HepG2 (cell line): ENCODE data around the gene CARD8. TPM values are rescaled to one million over a fixed set of nuclear protein-coding genes. Genes with fewer than 3 reads are reported as not detected.

Experiments
- BHLHE40 ChIP-seq: IDR thresholded peaks from 2 replicates; pipeline ENCODE4 v1.6.1; 2011; ENCODE audit warnings: low read length, improper control_type of control experiment
- HDAC1 ChIP-seq: sonication (generic); formaldehyde crosslinking; IDR thresholded peaks from 2 replicates; pipeline ENCODE4 v1.5.1; 2020; ENCODE audit warnings: mild to moderate bottlenecking, missing genetic modification reagents
- MAFK ChIP-seq, 2 experiments: IDR thresholded peaks in 1 of 2; conservative IDR thresholded peaks in 1 of 2; 2 replicates each; pipeline ENCODE4 v1.6.1; 2011; ENCODE audit warnings: improper control_type of control experiment in 2 of 2, low read length in 2 of 2
- SNRNP70 ChIP-seq: fragments of 200-400 bp; formaldehyde crosslinking; IDR thresholded peaks from 2 replicates; pipeline ENCODE4 v1.6.1; 2017; ENCODE audit warnings: mild to moderate bottlenecking, low read depth, low read length, moderate library complexity
- TBX2 ChIP-seq: sonication (generic); formaldehyde crosslinking; IDR thresholded peaks from 2 replicates; pipeline ENCODE4 v1.5.0; 2020; ENCODE audit warnings: missing genetic modification reagents, mild to moderate bottlenecking, borderline replicate concordance
- TFE3 ChIP-seq: IDR thresholded peaks from 2 replicates; pipeline ENCODE4 v1.6.1; 2016
- ZGPAT ChIP-seq: IDR thresholded peaks from 2 replicates; pipeline ENCODE4 v1.6.1; 2016; ENCODE audit warnings: mild to moderate bottlenecking
- ZNF383 ChIP-seq: sonication (generic); formaldehyde crosslinking; IDR thresholded peaks from 2 replicates; pipeline ENCODE4 v1.4.0; 2020; ENCODE audit warnings: missing genetic modification reagents, mild to moderate bottlenecking, borderline replicate concordance
- ZNF574 ChIP-seq: sonication (generic); formaldehyde crosslinking; IDR thresholded peaks from 2 replicates; pipeline ENCODE4 v1.4.0; 2020; ENCODE audit warnings: missing genetic modification reagents
- ZNF576 ChIP-seq: sonication (generic); formaldehyde crosslinking; IDR thresholded peaks from 2 replicates; pipeline ENCODE4 v1.4.0; 2020; ENCODE audit warnings: mild to moderate bottlenecking, missing genetic modification reagents
- polyA plus RNA-seq, 8 experiments: library from polyadenylated mRNA; depleted of rRNA in 3 of 8; stranded (reverse) in 7 of 8; unstranded in 1 of 8; fragments of >200 nt; fragmentation: Illumina TruSeq in 4 of 8; extraction: Trizol in 4 of 8; gene quantifications; 2 replicates each; pipeline versions ENCODE4 v1.2.1 to v1.2.3, GENCODE V29; 2011 to 2016; ENCODE audit warnings: low read depth in 4 of 8, missing spikeins in 1 of 8, mixed read lengths in 1 of 8; ENCODE audit not compliant: insufficient read depth in 1 of 8
- total RNA-seq, 5 experiments: library from RNA; depleted of rRNA; stranded (reverse); fragments of >200 nt; fragmentation: Illumina TruSeq; extraction: Trizol; gene quantifications; 2 replicates each; pipeline ENCODE4 v1.2.3, GENCODE V29; 2016; ENCODE audit warnings: low read depth in 1 of 5
- TF ChIP-seq, protein P1 (sequence below): sonication (generic); formaldehyde crosslinking; conservative IDR thresholded peaks from 2 replicates; pipeline ENCODE4 v1.8.1; 2023; ENCODE audit warnings: missing genetic modification reagents
- TF ChIP-seq, protein P2 (sequence below): IDR thresholded peaks from 2 replicates; pipeline ENCODE4 v1.4.0; 2020; ENCODE audit warnings: mild to moderate bottlenecking, missing genetic modification reagents
- TF ChIP-seq, protein P3 (sequence below): sonication (generic); formaldehyde crosslinking; IDR thresholded peaks from 2 replicates; pipeline ENCODE4 v1.4.0; 2020; ENCODE audit warnings: mild to moderate bottlenecking, missing genetic modification reagents

The CARD8 gene
- total and polyA plus RNA-seq, 2 of the 13 experiments (the other 11 are each of a cell fraction or from before 2014, with no cell fraction given), result 15.0 to 19.2 TPM

GRCh38 chr19:48295458-48295857 is 39.7 kb upstream of the CARD8 start (continued):
- TF ChIP-seq, protein P1, sequence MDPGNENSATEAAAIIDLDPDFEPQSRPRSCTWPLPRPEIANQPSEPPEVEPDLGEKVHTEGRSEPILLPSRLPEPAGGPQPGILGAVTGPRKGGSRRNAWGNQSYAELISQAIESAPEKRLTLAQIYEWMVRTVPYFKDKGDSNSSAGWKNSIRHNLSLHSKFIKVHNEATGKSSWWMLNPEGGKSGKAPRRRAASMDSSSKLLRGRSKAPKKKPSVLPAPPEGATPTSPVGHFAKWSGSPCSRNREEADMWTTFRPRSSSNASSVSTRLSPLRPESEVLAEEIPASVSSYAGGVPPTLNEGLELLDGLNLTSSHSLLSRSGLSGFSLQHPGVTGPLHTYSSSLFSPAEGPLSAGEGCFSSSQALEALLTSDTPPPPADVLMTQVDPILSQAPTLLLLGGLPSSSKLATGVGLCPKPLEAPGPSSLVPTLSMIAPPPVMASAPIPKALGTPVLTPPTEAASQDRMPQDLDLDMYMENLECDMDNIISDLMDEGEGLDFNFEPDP, result no peak
- TF ChIP-seq HDAC1 (CRISPR knock-in tag) (no peak), TFE3 (CRISPR knock-in tag) (no peak), ZGPAT (CRISPR knock-in tag) (no peak), ZNF574 (CRISPR knock-in tag) (peak; percentile 13; the same call in 1 of the 2 replicates), BHLHE40 (peak; percentile 50; the same call in 1 of the 2 replicates), SNRNP70 (no peak), ZNF383 (CRISPR knock-in tag) (no peak), TBX2 (CRISPR knock-in tag) (peak; percentile 88), MAFK (conservative IDR thresholded peaks at IDR 0.05 in 1 of 2, IDR thresholded peaks at IDR 0.05 in 1 of 2; ENCODE audit: low read length in 2 of 2) (0 out of 4 replicates have a peak, but pooled peaks of 1 of the 2 experiments have one; percentile 14), ZNF576 (CRISPR knock-in tag) (no peak)
- TF ChIP-seq, protein P2, sequence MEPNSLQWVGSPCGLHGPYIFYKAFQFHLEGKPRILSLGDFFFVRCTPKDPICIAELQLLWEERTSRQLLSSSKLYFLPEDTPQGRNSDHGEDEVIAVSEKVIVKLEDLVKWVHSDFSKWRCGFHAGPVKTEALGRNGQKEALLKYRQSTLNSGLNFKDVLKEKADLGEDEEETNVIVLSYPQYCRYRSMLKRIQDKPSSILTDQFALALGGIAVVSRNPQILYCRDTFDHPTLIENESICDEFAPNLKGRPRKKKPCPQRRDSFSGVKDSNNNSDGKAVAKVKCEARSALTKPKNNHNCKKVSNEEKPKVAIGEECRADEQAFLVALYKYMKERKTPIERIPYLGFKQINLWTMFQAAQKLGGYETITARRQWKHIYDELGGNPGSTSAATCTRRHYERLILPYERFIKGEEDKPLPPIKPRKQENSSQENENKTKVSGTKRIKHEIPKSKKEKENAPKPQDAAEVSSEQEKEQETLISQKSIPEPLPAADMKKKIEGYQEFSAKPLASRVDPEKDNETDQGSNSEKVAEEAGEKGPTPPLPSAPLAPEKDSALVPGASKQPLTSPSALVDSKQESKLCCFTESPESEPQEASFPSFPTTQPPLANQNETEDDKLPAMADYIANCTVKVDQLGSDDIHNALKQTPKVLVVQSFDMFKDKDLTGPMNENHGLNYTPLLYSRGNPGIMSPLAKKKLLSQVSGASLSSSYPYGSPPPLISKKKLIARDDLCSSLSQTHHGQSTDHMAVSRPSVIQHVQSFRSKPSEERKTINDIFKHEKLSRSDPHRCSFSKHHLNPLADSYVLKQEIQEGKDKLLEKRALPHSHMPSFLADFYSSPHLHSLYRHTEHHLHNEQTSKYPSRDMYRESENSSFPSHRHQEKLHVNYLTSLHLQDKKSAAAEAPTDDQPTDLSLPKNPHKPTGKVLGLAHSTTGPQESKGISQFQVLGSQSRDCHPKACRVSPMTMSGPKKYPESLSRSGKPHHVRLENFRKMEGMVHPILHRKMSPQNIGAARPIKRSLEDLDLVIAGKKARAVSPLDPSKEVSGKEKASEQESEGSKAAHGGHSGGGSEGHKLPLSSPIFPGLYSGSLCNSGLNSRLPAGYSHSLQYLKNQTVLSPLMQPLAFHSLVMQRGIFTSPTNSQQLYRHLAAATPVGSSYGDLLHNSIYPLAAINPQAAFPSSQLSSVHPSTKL (CRISPR knock-in tag), result peak; percentile 60
- TF ChIP-seq, protein P3, sequence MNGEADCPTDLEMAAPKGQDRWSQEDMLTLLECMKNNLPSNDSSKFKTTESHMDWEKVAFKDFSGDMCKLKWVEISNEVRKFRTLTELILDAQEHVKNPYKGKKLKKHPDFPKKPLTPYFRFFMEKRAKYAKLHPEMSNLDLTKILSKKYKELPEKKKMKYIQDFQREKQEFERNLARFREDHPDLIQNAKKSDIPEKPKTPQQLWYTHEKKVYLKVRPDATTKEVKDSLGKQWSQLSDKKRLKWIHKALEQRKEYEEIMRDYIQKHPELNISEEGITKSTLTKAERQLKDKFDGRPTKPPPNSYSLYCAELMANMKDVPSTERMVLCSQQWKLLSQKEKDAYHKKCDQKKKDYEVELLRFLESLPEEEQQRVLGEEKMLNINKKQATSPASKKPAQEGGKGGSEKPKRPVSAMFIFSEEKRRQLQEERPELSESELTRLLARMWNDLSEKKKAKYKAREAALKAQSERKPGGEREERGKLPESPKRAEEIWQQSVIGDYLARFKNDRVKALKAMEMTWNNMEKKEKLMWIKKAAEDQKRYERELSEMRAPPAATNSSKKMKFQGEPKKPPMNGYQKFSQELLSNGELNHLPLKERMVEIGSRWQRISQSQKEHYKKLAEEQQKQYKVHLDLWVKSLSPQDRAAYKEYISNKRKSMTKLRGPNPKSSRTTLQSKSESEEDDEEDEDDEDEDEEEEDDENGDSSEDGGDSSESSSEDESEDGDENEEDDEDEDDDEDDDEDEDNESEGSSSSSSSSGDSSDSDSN, result 0 out of 2 replicates have a peak, but pooled peaks have one; percentile 36
